ENCODE measurements around the gene CNKSR1.

CNKSR1 gene

GRCh38 chr1:26234644-26235370 is 57.5 kb downstream of the CNKSR1 start:
- peaks cover 0 to 29% of the 10 kb centered on the region in 2 donors for H3K36me3 ChIP-seq (replicated peaks in 1 of 2; ENCODE audit: control insufficient read depth in 2 of 2, insufficient read depth in 2 of 2, low read length in 2 of 2)
- no peak overlapping the region for H2AK5ac ChIP-seq (ENCODE audit: low read depth, low read length)
- no peak overlapping the region for H3K4ac ChIP-seq (ENCODE audit: low read length)
- peaks cover 0 to 6% of the 10 kb centered on the region in 2 donors for H3K9me3 ChIP-seq (replicated peaks in 1 of 2; ENCODE audit: control insufficient read depth in 2 of 2, insufficient read depth in 1 of 2, low read depth in 1 of 2, low read length in 2 of 2)
- no peak overlapping the region for H2BK120ac ChIP-seq (ENCODE audit: low read depth, low read length)
- peak overlapping the region; percentile 91 for H2AFZ ChIP-seq (ENCODE audit: low read length)
- H3K23ac ChIP-seq (ENCODE audit: low read depth, low read length, poor library complexity) = peak overlapping the region; percentile 95
- no peak overlapping the region for H2BK5ac ChIP-seq (ENCODE audit: low read length)
- H3K4me2 ChIP-seq (ENCODE audit: insufficient read depth, low read length, poor library complexity, severe bottlenecking) = peak overlapping the region; percentile 78
- DNase-seq (ENCODE audit: low spot score) = no peak
- H3K18ac ChIP-seq (ENCODE audit: low read length) = peak overlapping the region; percentile 96
- peak overlapping the region; percentile 76 to 84 for H3K4me3 ChIP-seq (ENCODE audit: low read length in 2 of 2)
- H2BK12ac ChIP-seq (ENCODE audit: low read length) = no peak overlapping the region
- peak overlapping the region; percentile 60 for H3K14ac ChIP-seq (ENCODE audit: low read length)
- H2BK15ac ChIP-seq (ENCODE audit: low read length) = peak overlapping the region; percentile 11
- peak overlapping the region; percentile 75 for H3K27ac ChIP-seq (replicated peaks; ENCODE audit: low read length)
- peak overlapping the region; percentile 99 for H3K9ac ChIP-seq (ENCODE audit: low read depth, low read length, poor library complexity)
- WGBS, 2 donors (ENCODE audit: extremely low coverage in 2 of 2, insufficient read length in 2 of 2, insufficient replicate concordance in 1 of 2) = no CpG with 5 or more reads among the region's 30 CpGs
- no peaks in the 10 kb centered on the region for H3K27me3 ChIP-seq (ENCODE audit: control insufficient read depth in 3 of 3, insufficient read depth in 3 of 3, low read depth in 1 of 3, low read length in 3 of 3)
- H3K79me1 ChIP-seq (ENCODE audit: low read depth, low read length) = peaks cover 6% of the 10 kb centered on the region
- H3K4me1 ChIP-seq (ENCODE audit: control insufficient read depth in 2 of 2, insufficient read depth in 1 of 2, low read depth in 1 of 2, low read length in 2 of 2) = peaks cover 3 to 6% of the 10 kb centered on the region in 2 donors
- H4K8ac ChIP-seq (ENCODE audit: low read depth, low read length) = no peak overlapping the region
- no peak overlapping the region for H4K91ac ChIP-seq (ENCODE audit: low read depth, low read length, poor library complexity)

- Histone ChIP-seq H4K8ac (ENCODE audit: low read depth, low read length) (no peak overlapping the region), H3K4me2 (ENCODE audit: insufficient read depth, low read length, poor library complexity, severe bottlenecking) (no peak overlapping the region), H3K79me1 (ENCODE audit: low read depth, low read length) (peaks cover 6% of the 10 kb centered on the region), H3K4me3 (ENCODE audit: low read length in 2 of 2) (no peak overlapping the region), H2BK5ac (ENCODE audit: low read length) (no peak overlapping the region), H3K23ac (ENCODE audit: low read depth, low read length, poor library complexity) (no peak overlapping the region), H2AFZ (ENCODE audit: low read length) (no peak overlapping the region), H2AK5ac (ENCODE audit: low read depth, low read length) (no peak overlapping the region), H4K91ac (ENCODE audit: low read depth, low read length, poor library complexity) (no peak overlapping the region), H3K9me3 (replicated peaks in 1 of 2; ENCODE audit: control insufficient read depth in 2 of 2, insufficient read depth in 1 of 2, low read depth in 1 of 2, low read length in 2 of 2) (peaks cover 0 to 6% of the 10 kb centered on the region in 2 donors), H3K18ac (ENCODE audit: low read length) (no peak overlapping the region), H3K14ac (ENCODE audit: low read length) (no peak overlapping the region), H2BK120ac (ENCODE audit: low read depth, low read length) (no peak overlapping the region), H3K4me1 (ENCODE audit: control insufficient read depth in 2 of 2, insufficient read depth in 1 of 2, low read depth in 1 of 2, low read length in 2 of 2) (peaks cover 3 to 6% of the 10 kb centered on the region in 2 donors), H3K4ac (ENCODE audit: low read length) (no peak overlapping the region), H3K36me3 (replicated peaks in 1 of 2; ENCODE audit: control insufficient read depth in 2 of 2, insufficient read depth in 2 of 2, low read length in 2 of 2) (peaks cover 0 to 44% of the 10 kb centered on the region in 2 donors), H3K27me3 (ENCODE audit: control insufficient read depth in 3 of 3, insufficient read depth in 3 of 3, low read depth in 1 of 3, low read length in 3 of 3) (no peaks in the 10 kb centered on the region), H3K9ac (ENCODE audit: low read depth, low read length, poor library complexity) (no peak overlapping the region), H2BK12ac (ENCODE audit: low read length) (no peak overlapping the region), H2BK15ac (ENCODE audit: low read length) (no peak overlapping the region), H3K27ac (replicated peaks; ENCODE audit: low read length) (no peak overlapping the region)
- DNase-seq (ENCODE audit: low spot score) = no peak
- WGBS, 2 donors (ENCODE audit: extremely low coverage in 2 of 2, insufficient read length in 2 of 2, insufficient replicate concordance in 1 of 2) = no CpG with 5 or more reads among the region's 6 CpGs
These were observed 60.1 kb downstream of the CNKSR1 start for GRCh38 chr1:26237230-26237966.
